Esophagus squamous epithelium (tissue), 4 donors: ENCODE results near the gene DLG5.

Source experiments
- CTCF ChIP-seq, 6 experiments: fragments of 450-650 bp in 4 of 6; fragments of 200-600 bp in 2 of 6; sonication (generic) in 2 of 6; IDR thresholded peaks; one replicate each; pipeline ENCODE4 v1.5.1; 2016 to 2019; ENCODE audit warnings: antibody characterized with exemption in 6 of 6, mild to moderate bottlenecking in 4 of 6, moderate library complexity in 4 of 6
- POLR2A ChIP-seq, 4 donors: fragments of 450-650 bp; IDR thresholded peaks; one replicate each; pipeline ENCODE4 v1.6.1; 2017; ENCODE audit warnings: antibody characterized with exemption in 4 of 4, mild to moderate bottlenecking in 4 of 4, moderate library complexity in 3 of 4

- TF ChIP-seq POLR2A (IDR thresholded peaks at IDR 0.05) (no peak), CTCF (IDR thresholded peaks at IDR 0.05) (no peak)
Measured at GRCh38 chr10:77792155-77792554, 134.4 kb downstream of the DLG5 start.
